B cell (primary cell): Measurements from ENCODE around the gene MRNIP. TPM values are rescaled to one million over a fixed set of nuclear protein-coding genes. Genes with fewer than 3 reads are reported as not detected.

Source experiments
- ATAC-seq: fragments of 200-7000 bp; cut with Tn5 transposase; one replicate; pipeline ENCODE4 v1.10.0; 2021; ENCODE audit warnings: low read depth, mild to moderate bottlenecking, moderate number of reproducible peaks, moderate library complexity
- CTCF ChIA-PET: fragments of 350-600 bp; sonication (Branson Sonifier 250); formaldehyde crosslinking; loops from one replicate; lab custom pipeline; 2021; ENCODE audit warnings: antibody characterized with exemption, inconsistent platforms; lab: Charles Lee
- POLR2A ChIA-PET: fragments of 350-600 bp; sonication (Branson Sonifier 250); formaldehyde crosslinking; loops from one replicate; lab custom pipeline; 2021; ENCODE audit warnings: antibody characterized with exemption; lab: Charles Lee
- DNase-seq: peaks from one replicate; pipeline ENCODE4 v3.0.0; 2013
- H2AFZ ChIP-seq: 2 replicates; pipeline ENCODE4 v1.6.1; 2012; ENCODE audit warnings: mild to moderate bottlenecking, low read depth, low read length; ENCODE audit not compliant: insufficient read depth, poor library complexity, severe bottlenecking
- H3K27ac ChIP-seq, 2 donors: 1 replicate in 1 of 2; 2 replicates in 1 of 2; pipeline ENCODE4 v1.5.1; 2012 to 2013; ENCODE audit warnings: low read length in 2 of 2, mild to moderate bottlenecking in 2 of 2, moderate library complexity in 1 of 2
- H3K27me3 ChIP-seq, 4 experiments: fragments of 200-600 bp in 1 of 4; sonication (generic) in 1 of 4; replicated peaks in 1 of 4; 1 replicate in 2 of 4; 2 replicates in 2 of 4; pipeline versions ENCODE4 v1.6.1 to v1.7.0; 2013 to 2016; ENCODE audit warnings: low read length in 3 of 4, mild to moderate bottlenecking in 2 of 4, mixed read lengths in 1 of 4, moderate library complexity in 1 of 4; ENCODE audit not compliant: insufficient read depth in 4 of 4, control insufficient read depth in 3 of 4; ENCODE audit errors: control extremely low read depth in 1 of 4
- H3K36me3 ChIP-seq, 2 experiments: replicated peaks in 1 of 2; 1 replicate in 1 of 2; 2 replicates in 1 of 2; pipeline versions ENCODE4 v1.6.1 to v1.7.1; 2013; ENCODE audit warnings: low read length in 1 of 2; ENCODE audit not compliant: insufficient read depth in 2 of 2, control insufficient read depth in 1 of 2; ENCODE audit errors: control extremely low read depth in 1 of 2, extremely low read depth in 1 of 2
- H3K4me1 ChIP-seq, 2 donors: fragments of 200-600 bp in 1 of 2; sonication (generic) in 1 of 2; 1 replicate in 1 of 2; 2 replicates in 1 of 2; pipeline versions ENCODE4 v1.5.1 to v1.6.1; 2013 to 2017; ENCODE audit warnings: low read length in 2 of 2; ENCODE audit not compliant: control insufficient read depth in 2 of 2, insufficient read depth in 2 of 2
- H3K4me2 ChIP-seq: replicated peaks from 2 replicates; pipeline ENCODE3; 2012; ENCODE audit warnings: mild to moderate bottlenecking, low read depth, low read length; ENCODE audit not compliant: poor library complexity, severe bottlenecking
- H3K4me3 ChIP-seq, 5 experiments: fragments of 200-600 bp in 1 of 5; sonication (generic) in 1 of 5; 1 replicate in 3 of 5; 2 replicates in 2 of 5; pipeline versions ENCODE4 v1.5.1 to v1.7.0; 2011 to 2016; ENCODE audit warnings: low read length in 4 of 5, mild to moderate bottlenecking in 4 of 5, low read depth in 2 of 5, control low read depth in 1 of 5, moderate library complexity in 1 of 5; ENCODE audit not compliant: insufficient read depth in 1 of 5; ENCODE audit errors: control extremely low read depth in 1 of 5, extremely low read depth in 1 of 5
- H3K79me2 ChIP-seq: fragments of 200-600 bp; sonication (generic); one replicate; pipeline ENCODE4 v1.6.0; 2016; ENCODE audit warnings: low read length; ENCODE audit not compliant: control insufficient read depth, insufficient read depth
- H3K9ac ChIP-seq: fragments of 200-600 bp; sonication (generic); 2 replicates; pipeline ENCODE4 v1.6.1; 2017; ENCODE audit warnings: mild to moderate bottlenecking, low read length, moderate library complexity
- H3K9me3 ChIP-seq, 3 donors: one replicate each; pipeline versions ENCODE4 v1.6.1 to v1.7.1; 2013; ENCODE audit warnings: low read length in 2 of 3; ENCODE audit not compliant: control insufficient read depth in 2 of 3, insufficient read depth in 1 of 3; ENCODE audit errors: control extremely low read depth in 1 of 3
- H4K20me1 ChIP-seq: 2 replicates; pipeline ENCODE4 v1.6.0; 2012; ENCODE audit warnings: mild to moderate bottlenecking, low read length; ENCODE audit not compliant: insufficient read depth, control insufficient read depth, poor library complexity, severe bottlenecking
- H3K27ac Mint-ChIP-seq: one replicate; pipeline ENCODE4 v1.8.0; 2021; ENCODE audit warnings: mixed read lengths
- H3K27me3 Mint-ChIP-seq: one replicate; pipeline ENCODE4 v1.8.0; 2021; ENCODE audit warnings: mixed read lengths
- H3K4me1 Mint-ChIP-seq: one replicate; pipeline ENCODE4 v1.8.0; 2021; ENCODE audit warnings: mixed read lengths
- H3K4me3 Mint-ChIP-seq: one replicate; pipeline ENCODE4 v1.8.0; 2021; ENCODE audit warnings: mixed read lengths
- H3K9me3 Mint-ChIP-seq: one replicate; pipeline ENCODE4 v1.8.0; 2022; ENCODE audit warnings: mixed read lengths; ENCODE audit not compliant: insufficient read depth
- EZH2 ChIP-seq: IDR thresholded peaks from 2 replicates; pipeline ENCODE4 v1.6.1; 2012; ENCODE audit warnings: borderline replicate concordance, low read depth, mild to moderate bottlenecking, moderate library complexity, low read length; ENCODE audit not compliant: insufficient read depth, poor library complexity, severe bottlenecking
- WGBS: methylation state at CpG from one replicate; pipeline ENCODE4 v1.1.5; 2013; ENCODE audit warnings: missing lambda C conversion rate; ENCODE audit not compliant: insufficient coverage; 5-methylcytosine and 5-hydroxymethylcytosine counted together
- intact Hi-C: fragments of 100-400 bp; cut with micrococcal nuclease; formaldehyde crosslinking; loops from one replicate; pipeline ENCODE4 v1.10.0; 2022
- polyA plus RNA-seq: library from polyadenylated mRNA; depleted of rRNA; stranded (reverse); fragments of >200 nt; gene quantifications from 2 replicates; pipeline ENCODE4 v1.2.3, GENCODE V29; 2012
- total RNA-seq, 2 donors: library from RNA; stranded (reverse); fragments of 120-200 nt in 1 of 2; gene quantifications; 1 replicate in 1 of 2; 2 replicates in 1 of 2; pipeline versions ENCODE4 v1.2.3 to v1.2.4, GENCODE V29; 2013 to 2022
- TF ChIP-seq, protein P1 (sequence below): fragments of 200-600 bp; IDR thresholded peaks from one replicate; pipeline ENCODE4 v1.8.0; 2022; ENCODE audit warnings: antibody characterized with exemption, mild to moderate bottlenecking

Gene MRNIP
- total and polyA plus RNA-seq, 2 donors (not counting 1 experiment from before 2014, with no cell fraction given), result 152 to 178 TPM

DNA sequence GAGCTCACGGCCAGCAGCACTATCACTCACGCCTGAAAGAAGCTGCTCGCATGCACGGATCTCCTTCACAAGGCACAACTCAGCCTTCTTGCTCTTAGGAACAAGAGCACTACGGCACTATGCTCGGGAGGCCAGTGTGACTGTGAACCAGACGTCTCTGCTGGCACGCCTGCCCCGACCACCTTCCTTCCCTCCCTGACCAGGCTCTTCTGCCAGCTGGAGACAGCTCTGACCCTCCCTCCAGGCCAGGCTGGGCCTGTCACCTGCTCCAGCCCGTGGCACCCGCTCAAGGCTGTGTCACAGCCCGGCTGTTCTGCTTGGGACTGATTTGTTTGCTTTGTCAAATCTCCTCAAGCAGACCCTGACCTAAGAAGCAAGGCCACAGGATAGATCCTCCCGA, 42.1 kb upstream of the MRNIP start:
- Histone ChIP-seq H3K4me2 (no peak overlapping the region), H3K27me3 (no peaks in the 10 kb centered on the region), H3K9ac (no peak overlapping the region), H3K9me3 (no peaks in the 10 kb centered on the region), H2AFZ (no peak overlapping the region), H3K4me3 (no peak overlapping the region), H3K36me3 (peaks cover 3 to 54% of the 10 kb centered on the region in 2 experiments), H3K4me1 (no peaks in the 10 kb centered on the region), H3K27ac (no peak overlapping the region), H3K79me2 (peaks cover 11% of the 10 kb centered on the region), H4K20me1 (peaks cover 19% of the 10 kb centered on the region)
- H3K4me1 Mint-ChIP-seq, result peaks cover 4% of the 10 kb centered on the region
- no peak overlapping the region for H3K4me3 Mint-ChIP-seq
- H3K27me3 Mint-ChIP-seq, result no peaks in the 10 kb centered on the region
- ATAC-seq (no peak), DNase-seq (no peak)
- TF ChIP-seq, protein P1, sequence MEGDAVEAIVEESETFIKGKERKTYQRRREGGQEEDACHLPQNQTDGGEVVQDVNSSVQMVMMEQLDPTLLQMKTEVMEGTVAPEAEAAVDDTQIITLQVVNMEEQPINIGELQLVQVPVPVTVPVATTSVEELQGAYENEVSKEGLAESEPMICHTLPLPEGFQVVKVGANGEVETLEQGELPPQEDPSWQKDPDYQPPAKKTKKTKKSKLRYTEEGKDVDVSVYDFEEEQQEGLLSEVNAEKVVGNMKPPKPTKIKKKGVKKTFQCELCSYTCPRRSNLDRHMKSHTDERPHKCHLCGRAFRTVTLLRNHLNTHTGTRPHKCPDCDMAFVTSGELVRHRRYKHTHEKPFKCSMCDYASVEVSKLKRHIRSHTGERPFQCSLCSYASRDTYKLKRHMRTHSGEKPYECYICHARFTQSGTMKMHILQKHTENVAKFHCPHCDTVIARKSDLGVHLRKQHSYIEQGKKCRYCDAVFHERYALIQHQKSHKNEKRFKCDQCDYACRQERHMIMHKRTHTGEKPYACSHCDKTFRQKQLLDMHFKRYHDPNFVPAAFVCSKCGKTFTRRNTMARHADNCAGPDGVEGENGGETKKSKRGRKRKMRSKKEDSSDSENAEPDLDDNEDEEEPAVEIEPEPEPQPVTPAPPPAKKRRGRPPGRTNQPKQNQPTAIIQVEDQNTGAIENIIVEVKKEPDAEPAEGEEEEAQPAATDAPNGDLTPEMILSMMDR, result no peak
- TF ChIP-seq EZH2, result no peak
- H3K9me3 Mint-ChIP-seq, result no peaks in the 10 kb centered on the region
- POLR2A ChIA-PET, result no interaction called here
- CTCF ChIA-PET, result interaction anchor here (0.5 kb wide), 1 partner anchor 196 kb away, joined by 3 read pairs; no protein-coding TSS in a partner anchor
- no peak overlapping the region for H3K27ac Mint-ChIP-seq
- intact Hi-C loops, result loop anchor here (10.0 kb wide), 1 partner anchor 206 kb away; the partner anchor contains the start of gene CANX
- 97% methylated on average over 13 of the region's 13 CpGs for WGBS

DNA sequence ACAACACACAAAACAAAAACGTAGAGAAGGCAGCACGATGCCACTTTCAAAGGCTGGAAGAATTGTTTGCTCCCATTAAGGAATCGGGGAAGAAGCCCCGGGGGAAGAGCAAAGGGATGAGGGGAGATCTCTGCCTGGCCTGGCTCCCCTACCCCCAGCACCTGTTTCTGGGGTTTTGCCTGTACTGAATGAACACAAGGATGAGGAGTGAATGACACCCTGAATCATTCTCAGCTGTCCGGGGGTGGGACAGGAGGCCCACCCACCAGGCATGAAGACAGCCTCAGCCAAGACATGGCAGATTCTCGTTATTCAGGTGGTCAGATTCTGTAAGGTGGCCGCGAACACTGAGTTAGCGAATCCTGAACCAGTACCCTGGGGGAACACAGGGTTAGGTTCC, 41.6 kb upstream of the MRNIP start:
- Histone ChIP-seq H3K79me2 (peaks cover 11% of the 10 kb centered on the region), H3K9ac (no peak overlapping the region), H3K9me3 (no peaks in the 10 kb centered on the region), H3K27ac (no peak overlapping the region), H3K4me3 (no peak overlapping the region), H3K4me1 (no peaks in the 10 kb centered on the region), H3K4me2 (no peak overlapping the region), H3K27me3 (no peaks in the 10 kb centered on the region), H2AFZ (no peak overlapping the region), H3K36me3 (peaks cover 3 to 59% of the 10 kb centered on the region in 2 experiments), H4K20me1 (peaks cover 16% of the 10 kb centered on the region)
- Mint-ChIP-seq H3K9me3 (no peaks in the 10 kb centered on the region), H3K4me3 (no peak overlapping the region), H3K4me1 (peaks cover 4% of the 10 kb centered on the region), H3K27ac (no peak overlapping the region), H3K27me3 (no peaks in the 10 kb centered on the region)
- no peak for DNase-seq
- TF ChIP-seq, protein P1, result no peak
- TF ChIP-seq EZH2, result no peak
- WGBS, result 85% methylated on average over 7 of the region's 9 CpGs
- ChIA-PET CTCF (interaction anchor here (0.6 kb wide), 1 partner anchor 157 kb away, joined by 3 read pairs; no protein-coding TSS in a partner anchor), POLR2A (no interaction called here)
- intact Hi-C loops, result loop anchor here (10.0 kb wide), 1 partner anchor 205 kb away; the partner anchor contains the start of gene CANX
- ATAC-seq, result no peak
